Neural cell (in vitro differentiated cells): Measurements from ENCODE around the gene SPRR3.

Experiments used
- EZH2 ChIP-seq: fragments of 200-600, 300-800 bp; shearing (Covaris generic), sonication (generic); IDR thresholded peaks from 2 replicates; pipeline ENCODE4 v1.6.1; 2014; ENCODE audit warnings: antibody characterized with exemption, low read length, borderline replicate concordance, mild to moderate bottlenecking; ENCODE audit not compliant: insufficient read depth, poor library complexity, severe bottlenecking
- REST ChIP-seq: IDR thresholded peaks from 2 replicates; pipeline ENCODE4 v1.6.1; 2012; ENCODE audit warnings: borderline replicate concordance
- SMC3 ChIP-seq: fragments of 450-650 bp; conservative IDR thresholded peaks from 2 replicates; pipeline ENCODE4 v1.6.1; 2014; ENCODE audit warnings: antibody characterized with exemption, mild to moderate bottlenecking, moderate library complexity; ENCODE audit not compliant: poor library complexity

DNA sequence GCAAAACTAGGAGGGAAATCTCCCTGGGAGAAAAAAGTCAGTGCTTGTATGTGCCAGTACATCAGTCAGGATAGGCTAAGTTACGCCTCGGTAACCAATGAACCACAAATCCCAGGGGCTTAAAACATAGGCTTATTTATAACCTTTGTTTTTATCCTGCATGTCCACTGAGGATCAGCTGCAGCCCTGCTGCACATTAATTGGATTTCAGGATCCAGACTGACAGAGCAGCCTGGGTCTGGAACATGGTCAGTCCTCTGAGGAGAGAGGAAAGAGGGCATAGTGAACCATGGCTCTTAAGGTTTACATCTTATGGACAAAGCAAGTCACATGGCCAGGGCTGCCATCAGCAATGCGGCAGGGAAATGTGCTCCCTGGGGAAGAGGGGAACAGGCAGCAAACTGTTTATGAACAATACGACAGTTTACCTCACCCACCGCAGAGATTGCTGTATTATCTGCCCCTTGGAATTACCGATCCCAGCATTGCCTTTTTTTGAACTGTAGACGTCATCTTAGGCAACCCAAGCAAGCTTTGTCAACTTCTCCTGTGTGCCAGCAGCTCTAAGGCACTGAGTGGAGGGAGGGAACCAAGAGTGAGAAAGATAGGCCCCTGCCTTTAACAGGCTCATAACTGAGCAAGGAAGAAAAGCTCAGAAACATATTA, 40.2 kb upstream of the SPRR3 start:
- TF ChIP-seq EZH2 (no peak), SMC3 (no peak), REST (no peak)
